Peyer's patch (tissue), 4 donors: ENCODE results near the gene RIPK4. TPM values are rescaled to one million over a fixed set of nuclear protein-coding genes. Genes with fewer than 3 reads are reported as not detected.
"Not testable (repeated sequence)": the region's sequence is repeated elsewhere in the genome, so short reads cannot be mapped to it uniquely, and the experiment has no call there.

Source experiments
- DNase-seq, 3 donors: peaks; one replicate each; pipeline ENCODE4 v3.0.0-alpha.2; 2017 to 2019
- H3K27ac ChIP-seq, 4 donors: fragments of 200-600 bp; sonication (generic); one replicate each; pipeline ENCODE4 v1.5.1; 2016 to 2019
- H3K27me3 ChIP-seq, 2 donors: fragments of 200-600 bp; sonication (generic); one replicate each; pipeline ENCODE4 v1.5.1; 2019
- H3K36me3 ChIP-seq, 3 donors: fragments of 200-600 bp; sonication (generic); one replicate each; pipeline ENCODE4 v1.5.1; 2016 to 2019
- H3K4me1 ChIP-seq, 4 donors: fragments of 200-600 bp; sonication (generic); one replicate each; pipeline ENCODE4 v1.5.1; 2016 to 2019
- H3K4me3 ChIP-seq, 4 donors: fragments of 200-600 bp; sonication (generic); 1 replicate in 3 of 4; 2 replicates in 1 of 4; pipeline ENCODE4 v1.5.1; 2016 to 2019; ENCODE audit warnings: mild to moderate bottlenecking in 1 of 4
- H3K9me3 ChIP-seq, 4 donors: fragments of 200-600 bp; sonication (generic); one replicate each; pipeline ENCODE4 v1.5.1; 2016 to 2019; ENCODE audit warnings: mild to moderate bottlenecking in 1 of 4
- CTCF ChIP-seq, 6 experiments: fragments of 450-650 bp in 4 of 6; fragments of 200-600 bp in 2 of 6; sonication (generic) in 1 of 6; IDR thresholded peaks; one replicate each; pipeline ENCODE4 v1.5.1; 2017 to 2019; ENCODE audit warnings: antibody characterized with exemption in 6 of 6, mild to moderate bottlenecking in 3 of 6, moderate library complexity in 1 of 6
- POLR2A ChIP-seq, 2 donors: fragments of 450-650 bp; IDR thresholded peaks; one replicate each; pipeline ENCODE4 v1.5.1; 2017; ENCODE audit warnings: antibody characterized with exemption in 2 of 2, mild to moderate bottlenecking in 2 of 2, moderate library complexity in 2 of 2
- total RNA-seq, 4 donors: library from RNA; depleted of rRNA; stranded (reverse); fragments of >200 nt; gene quantifications; one replicate each; pipeline ENCODE4 v1.1.0, GENCODE V29; 2016

Gene RIPK4
- total RNA-seq, 4 donors from 2014 or later: 5.0 to 62.5 (median 31.3) TPM

GRCh38 chr21:41725421-41726031 lies 41.3 kb downstream of the RIPK4 start:
- H3K9me3 ChIP-seq: no peaks in the 10 kb centered on the region
- H3K4me3 ChIP-seq: peak overlapping the region in 1 of 4 donors; percentile 3
- no peak for DNase-seq
- H3K36me3 ChIP-seq: no peaks in the 10 kb centered on the region
- TF ChIP-seq CTCF (IDR thresholded peaks at IDR 0.05) (no peak), POLR2A (IDR thresholded peaks at IDR 0.05) (no peak)
- H3K27ac ChIP-seq: no peak overlapping the region
- H3K27me3 ChIP-seq: no peaks in the 10 kb centered on the region
- no peaks in the 10 kb centered on the region for H3K4me1 ChIP-seq

DNA sequence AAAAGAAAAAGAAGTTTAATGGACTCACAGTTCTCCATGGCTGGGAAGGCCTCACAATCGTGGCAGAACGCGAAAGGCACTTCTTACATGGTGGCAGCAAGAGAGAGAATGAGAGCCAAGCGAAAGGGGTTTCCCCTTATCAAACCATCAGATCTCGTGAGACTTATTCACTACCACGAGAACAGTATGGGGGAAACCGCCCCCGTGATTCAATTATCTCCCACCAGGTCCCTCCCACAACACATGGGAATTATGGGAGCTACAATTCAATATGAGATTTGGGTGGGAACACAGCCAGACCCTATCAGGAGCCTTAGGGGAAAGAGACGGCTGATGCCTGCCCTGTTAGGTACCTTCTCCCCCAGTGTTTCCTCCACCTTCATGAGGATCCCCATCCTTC lies 43.0 kb downstream of the RIPK4 start:
- not testable (repeated sequence) for H3K4me1 ChIP-seq, H3K27me3 ChIP-seq, H3K36me3 ChIP-seq, H3K27ac ChIP-seq, H3K9me3 ChIP-seq, DNase-seq, H3K4me3 ChIP-seq

- H3K27ac ChIP-seq: no peak overlapping the region
- DNase-seq: peak in 1 of 3 donors; percentile 53
- TF ChIP-seq CTCF (IDR thresholded peaks at IDR 0.05): peak in 3 of 6 experiments; percentile 28 to 41 (median 30)
- TF ChIP-seq POLR2A (IDR thresholded peaks at IDR 0.05): no peak
- no peaks in the 10 kb centered on the region for H3K9me3 ChIP-seq
- H3K4me3 ChIP-seq: no peak overlapping the region
- H3K27me3 ChIP-seq: no peaks in the 10 kb centered on the region
- no peaks in the 10 kb centered on the region for H3K4me1 ChIP-seq
- no peaks in the 10 kb centered on the region for H3K36me3 ChIP-seq
These were observed 44.5 kb downstream of the RIPK4 start for GRCh38 chr21:41722052-41723018.

DNA sequence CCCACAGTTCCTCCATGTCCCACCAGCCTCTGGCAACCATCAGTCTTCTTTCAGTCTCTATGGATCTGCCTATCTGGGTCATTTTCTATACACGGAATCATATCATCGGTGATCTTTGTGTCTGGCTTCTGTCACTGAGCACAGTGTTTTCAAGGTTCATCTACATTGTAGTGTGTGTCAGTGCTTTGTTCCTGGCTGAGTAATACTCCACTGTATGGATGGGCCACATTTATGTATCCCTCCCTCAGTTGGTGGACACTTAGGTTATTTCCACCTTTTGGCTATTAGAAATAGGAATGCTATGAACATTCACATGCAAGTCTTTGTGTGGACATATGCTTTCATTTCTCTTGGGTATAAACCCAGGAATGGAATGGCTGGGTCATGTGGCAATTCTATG lies 46.6 kb downstream of the RIPK4 start:
- H3K36me3 ChIP-seq: no peaks in the 10 kb centered on the region
- no peak overlapping the region for H3K27ac ChIP-seq
- peaks cover 0 to 14% (median 4%) of the 10 kb centered on the region in 4 donors for H3K4me1 ChIP-seq
- no peak for TF ChIP-seq CTCF (IDR thresholded peaks at IDR 0.05)
- TF ChIP-seq POLR2A (IDR thresholded peaks at IDR 0.05): no peak
- H3K27me3 ChIP-seq: no peaks in the 10 kb centered on the region
- H3K4me3 ChIP-seq: no peak overlapping the region
- H3K9me3 ChIP-seq: no peaks in the 10 kb centered on the region
- no peak for DNase-seq

DNA sequence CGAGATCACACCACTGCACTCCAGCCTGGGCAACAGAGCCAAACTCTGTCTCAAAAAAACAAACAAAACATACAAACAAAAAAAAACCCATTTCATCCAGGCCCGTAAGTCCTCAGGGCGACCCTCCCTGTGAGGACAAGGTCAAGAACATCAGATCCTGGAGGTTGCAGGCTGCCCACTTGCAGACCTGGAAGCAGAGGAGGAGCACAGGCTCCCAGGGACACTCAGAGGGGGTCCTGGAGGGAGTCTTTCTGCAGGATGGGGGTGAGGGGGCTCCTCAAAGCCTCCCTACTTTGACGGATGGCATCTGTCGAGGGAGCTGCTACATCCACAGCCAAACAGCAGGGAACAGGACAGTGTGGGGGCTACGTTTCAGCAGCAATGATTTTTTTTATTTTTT lies 47.2 kb downstream of the RIPK4 start:
- Histone ChIP-seq H3K4me3 (no peak overlapping the region), H3K9me3 (no peaks in the 10 kb centered on the region), H3K27ac (no peak overlapping the region), H3K36me3 (no peaks in the 10 kb centered on the region), H3K4me1 (peaks cover 0 to 20% (median 4%) of the 10 kb centered on the region in 4 donors), H3K27me3 (no peaks in the 10 kb centered on the region)
- DNase-seq: no peak
- TF ChIP-seq POLR2A (IDR thresholded peaks at IDR 0.05) (no peak), CTCF (IDR thresholded peaks at IDR 0.05) (no peak)
